Bronchial epithelial cell (primary cell): ENCODE measurements around the gene CACNA1C. TPM values are rescaled to one million over a fixed set of nuclear protein-coding genes. Genes with fewer than 3 reads are reported as not detected.

Experiments
- DNase-seq: peaks from one replicate; pipeline ENCODE4 v3.0.0-alpha.2; 2010; ENCODE audit warnings: low read depth
- FAIRE-seq: peaks from 2 replicates; lab custom pipeline; 2011; peaks lifted over from hg19 to GRCh38; lab: Jason Lieb, UNC
- H3K27me3 ChIP-seq: 2 replicates; pipeline ENCODE4 v1.5.1; 2011; ENCODE audit warnings: low read length; ENCODE audit not compliant: control insufficient read depth, insufficient read depth
- H3K36me3 ChIP-seq: 2 replicates; pipeline ENCODE4 v1.5.1; 2011; ENCODE audit warnings: low read length; ENCODE audit not compliant: control insufficient read depth, insufficient read depth
- H3K4me3 ChIP-seq: 2 replicates; pipeline ENCODE4 v1.5.1; 2011; ENCODE audit warnings: mild to moderate bottlenecking, low read depth, low read length, control low read depth
- total RNA-seq: library from RNA; depleted of rRNA; stranded (reverse); fragments of >200 nt; gene quantifications from 2 replicates; pipeline ENCODE4 v1.2.1, GENCODE V29; 2014
- TF ChIP-seq, protein P1 (sequence below): IDR thresholded peaks from 2 replicates; pipeline ENCODE4 v1.5.1; 2011; ENCODE audit warnings: mild to moderate bottlenecking, moderate library complexity, low read length, control low read depth, inconsistent platforms; ENCODE audit not compliant: insufficient read depth, severe bottlenecking

CACNA1C gene
- total RNA-seq, 1 donor from 2014 or later: not detected

DNA sequence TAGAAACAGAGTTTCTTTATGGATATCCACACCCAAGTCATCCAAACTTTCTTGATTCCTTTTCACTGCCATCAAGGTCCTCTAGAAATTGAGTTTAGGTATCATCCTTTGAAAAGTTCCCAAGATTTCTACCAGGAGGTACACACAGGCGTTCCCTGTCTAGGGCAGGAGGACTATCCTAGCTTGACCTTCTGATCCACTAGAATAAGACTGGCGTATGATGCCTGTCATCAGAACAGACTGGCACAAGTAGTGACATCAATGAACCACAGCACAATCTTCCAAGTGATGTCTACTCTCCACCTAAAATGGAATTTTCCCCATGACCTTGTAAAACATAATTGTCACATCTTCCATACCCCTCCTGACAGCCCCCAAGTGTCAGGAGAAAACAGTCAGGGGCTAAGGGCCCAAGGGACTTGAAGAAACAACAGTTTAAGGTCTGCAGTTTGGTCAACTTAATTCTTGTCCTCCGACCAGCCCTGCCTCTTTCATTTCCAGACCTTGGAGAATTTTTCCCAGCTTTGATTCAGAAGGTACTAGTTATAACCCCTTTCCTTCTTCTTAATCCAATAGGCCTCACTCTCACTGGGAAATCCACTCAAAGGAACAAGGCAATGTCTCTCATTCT is 641.3 kb downstream of the CACNA1C start:
- no peaks in the 10 kb centered on the region for H3K27me3 ChIP-seq
- TF ChIP-seq, protein P1, sequence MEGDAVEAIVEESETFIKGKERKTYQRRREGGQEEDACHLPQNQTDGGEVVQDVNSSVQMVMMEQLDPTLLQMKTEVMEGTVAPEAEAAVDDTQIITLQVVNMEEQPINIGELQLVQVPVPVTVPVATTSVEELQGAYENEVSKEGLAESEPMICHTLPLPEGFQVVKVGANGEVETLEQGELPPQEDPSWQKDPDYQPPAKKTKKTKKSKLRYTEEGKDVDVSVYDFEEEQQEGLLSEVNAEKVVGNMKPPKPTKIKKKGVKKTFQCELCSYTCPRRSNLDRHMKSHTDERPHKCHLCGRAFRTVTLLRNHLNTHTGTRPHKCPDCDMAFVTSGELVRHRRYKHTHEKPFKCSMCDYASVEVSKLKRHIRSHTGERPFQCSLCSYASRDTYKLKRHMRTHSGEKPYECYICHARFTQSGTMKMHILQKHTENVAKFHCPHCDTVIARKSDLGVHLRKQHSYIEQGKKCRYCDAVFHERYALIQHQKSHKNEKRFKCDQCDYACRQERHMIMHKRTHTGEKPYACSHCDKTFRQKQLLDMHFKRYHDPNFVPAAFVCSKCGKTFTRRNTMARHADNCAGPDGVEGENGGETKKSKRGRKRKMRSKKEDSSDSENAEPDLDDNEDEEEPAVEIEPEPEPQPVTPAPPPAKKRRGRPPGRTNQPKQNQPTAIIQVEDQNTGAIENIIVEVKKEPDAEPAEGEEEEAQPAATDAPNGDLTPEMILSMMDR: no peak

DNA sequence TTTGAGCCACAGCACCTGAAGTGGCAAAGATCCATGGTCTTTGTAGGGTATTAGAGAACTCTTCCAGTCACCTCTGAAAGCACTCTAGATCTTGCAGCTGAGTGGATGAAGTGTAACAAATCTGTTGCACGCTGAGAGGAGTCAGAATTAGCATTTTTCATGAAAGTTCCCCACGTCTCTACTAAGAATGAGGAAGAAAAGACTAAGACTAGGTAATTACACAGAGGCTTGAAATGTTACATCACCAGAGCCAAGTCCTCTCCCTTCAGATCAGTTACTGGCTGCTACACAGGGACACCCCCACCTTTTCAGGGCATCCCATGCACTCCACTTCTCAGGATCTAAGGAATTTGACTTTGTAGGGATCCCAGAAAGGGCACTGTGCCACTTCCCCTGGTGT is 643.3 kb downstream of the CACNA1C start:
- DNase-seq (no peak), FAIRE-seq (no peak)
- TF ChIP-seq, protein P1: no peak
- Histone ChIP-seq H3K4me3 (no peak overlapping the region), H3K36me3 (no peaks in the 10 kb centered on the region), H3K27me3 (no peaks in the 10 kb centered on the region)

More for the DNA sequence above, 641.3 kb downstream of the CACNA1C start:
- FAIRE-seq: no peak
- H3K36me3 ChIP-seq: no peaks in the 10 kb centered on the region
- DNase-seq: no peak
- no peak overlapping the region for H3K4me3 ChIP-seq

DNA sequence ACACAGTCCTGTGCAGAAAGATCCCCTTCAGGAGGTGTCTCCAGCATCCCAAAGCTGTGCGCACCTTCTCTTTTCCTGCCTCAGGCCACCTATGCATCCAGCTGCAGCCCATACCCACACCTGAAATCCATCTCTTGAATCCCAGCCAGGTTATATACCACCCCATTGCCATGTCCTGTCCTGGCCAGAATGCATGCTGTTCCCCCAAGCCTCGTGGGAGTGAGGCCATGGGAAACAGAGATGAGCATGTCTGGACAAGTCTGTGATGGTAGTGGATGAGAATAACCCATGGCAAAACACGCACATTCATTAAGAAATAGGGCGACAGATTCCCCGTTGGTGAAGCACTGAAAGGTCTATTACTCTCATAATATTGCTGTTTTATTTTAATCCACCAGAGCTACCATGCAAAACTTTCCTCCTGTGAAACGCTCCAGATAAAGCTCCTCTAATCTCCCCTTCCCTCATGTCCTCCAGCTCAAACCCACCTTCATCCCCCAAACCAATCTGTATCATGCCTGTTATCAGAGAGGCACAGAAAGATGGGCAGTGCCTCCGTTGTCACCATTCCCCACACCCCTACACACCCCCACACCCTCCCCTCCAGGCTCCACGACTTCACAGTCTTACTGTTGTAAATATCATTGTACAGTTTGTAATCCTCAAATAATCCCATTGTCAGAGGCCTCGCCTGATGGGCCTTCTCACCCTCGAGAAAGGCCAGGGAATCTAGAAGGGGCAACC is 644.4 kb downstream of the CACNA1C start:
- Histone ChIP-seq H3K36me3 (no peaks in the 10 kb centered on the region), H3K4me3 (no peak overlapping the region), H3K27me3 (no peaks in the 10 kb centered on the region)
- TF ChIP-seq, protein P1: no peak
- peak; percentile 27 for DNase-seq
- FAIRE-seq: no peak

DNA sequence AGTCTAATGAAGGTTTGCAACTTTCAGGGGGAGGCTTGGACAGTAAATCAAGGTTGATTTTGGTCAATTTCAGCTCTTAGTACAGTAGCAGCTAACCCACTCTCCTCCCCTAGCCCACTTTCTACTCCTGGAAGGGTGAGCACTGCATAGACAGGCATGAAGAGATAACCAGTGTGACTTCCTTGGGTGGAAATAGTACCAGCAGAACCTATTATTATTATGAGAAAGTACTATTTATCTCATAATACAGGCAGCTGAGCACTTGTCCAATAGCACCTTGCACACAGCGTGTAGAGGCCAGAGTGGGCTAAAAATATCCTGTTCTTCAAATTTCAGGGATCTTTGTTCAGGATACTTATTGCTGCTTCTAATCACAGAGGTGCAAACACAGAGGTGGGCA is 645.8 kb downstream of the CACNA1C start:
- Histone ChIP-seq H3K36me3 (no peaks in the 10 kb centered on the region), H3K4me3 (no peak overlapping the region), H3K27me3 (no peaks in the 10 kb centered on the region)
- no peak for FAIRE-seq
- DNase-seq: no peak
- TF ChIP-seq, protein P1: no peak

DNA sequence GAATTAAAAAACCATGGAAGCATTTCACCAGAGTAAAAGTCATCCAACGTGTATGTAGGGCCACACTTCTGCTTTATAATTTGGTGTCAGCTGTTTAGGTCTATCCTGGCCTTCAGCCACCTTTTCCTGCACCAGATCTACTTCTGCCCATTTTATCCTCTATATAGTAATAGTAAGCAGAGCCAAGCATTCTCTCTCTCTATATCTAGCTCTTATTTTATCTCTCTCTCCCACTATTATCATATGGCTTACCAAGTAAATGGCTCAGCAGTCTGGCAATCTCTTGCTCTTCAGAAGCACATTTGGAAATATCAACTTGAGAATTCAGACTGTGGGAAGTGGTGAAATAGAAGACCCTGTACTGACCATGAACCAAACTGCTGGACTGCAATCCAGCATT is 657.9 kb downstream of the CACNA1C start:
- DNase-seq (no peak), FAIRE-seq (no peak)
- Histone ChIP-seq H3K4me3 (no peak overlapping the region), H3K36me3 (no peaks in the 10 kb centered on the region), H3K27me3 (no peaks in the 10 kb centered on the region)
- TF ChIP-seq, protein P1: no peak
